ENCODE data around the gene FBXL4.

FBXL4 gene

DNA sequence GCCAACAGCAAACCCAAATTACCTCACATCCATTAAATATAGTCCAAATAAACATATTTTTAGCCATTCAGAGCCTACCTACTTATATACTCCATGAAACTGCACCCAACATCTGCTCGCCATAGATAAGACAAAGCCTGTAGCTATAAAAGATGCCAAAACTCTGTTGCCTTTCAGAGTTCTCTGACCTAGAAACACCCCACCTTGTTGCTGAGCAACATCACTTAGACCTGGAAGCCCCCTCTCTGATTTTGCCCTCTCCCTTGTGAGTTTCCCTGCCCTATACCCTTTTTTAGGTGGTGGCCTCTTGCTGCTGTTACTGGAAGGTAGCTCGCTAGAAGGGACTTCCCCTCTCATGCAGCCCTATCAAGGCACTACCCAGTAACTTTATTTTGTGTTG, 27.7 kb upstream of the FBXL4 start:
- H3K4me3 ChIP-seq (ENCODE audit: low read depth, low read length): no peak overlapping the region
- no peak overlapping the region for H3K27ac ChIP-seq (ENCODE audit: low read depth, low read length)
- no peaks in the 10 kb centered on the region for H3K4me1 ChIP-seq (ENCODE audit: control insufficient read depth, insufficient read depth, low read length, unreplicated experiment)
- peaks cover 10% of the 10 kb centered on the region for H3K27me3 ChIP-seq (ENCODE audit: insufficient read depth, low read length)
- no peak overlapping the region for H2AFZ ChIP-seq (ENCODE audit: low read length, unreplicated experiment)
- H3K79me2 ChIP-seq (ENCODE audit: control insufficient read depth, insufficient read depth, low read length, unreplicated experiment): no peaks in the 10 kb centered on the region
- H3K36me3 ChIP-seq (ENCODE audit: insufficient read depth, low read length): no peaks in the 10 kb centered on the region

DNA sequence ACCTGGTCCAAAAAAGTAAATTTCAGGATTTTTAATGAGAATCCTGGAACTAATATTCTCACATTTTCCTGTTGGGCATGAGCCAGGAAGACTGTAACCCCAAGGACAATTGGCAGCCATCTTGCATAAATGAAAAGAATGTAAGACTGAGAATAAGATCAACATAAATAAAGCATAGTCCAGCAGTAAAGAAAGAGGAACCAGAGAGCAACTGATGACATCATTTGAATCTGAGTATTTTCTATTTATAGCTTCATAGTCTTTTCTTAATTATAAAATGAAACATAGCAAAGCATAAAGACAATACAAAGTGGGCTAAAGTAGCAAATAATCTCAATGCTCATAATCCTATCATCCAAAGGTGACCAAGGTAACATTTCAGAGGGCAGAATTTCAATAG, 26.6 kb upstream of the FBXL4 start:
- H3K79me2 ChIP-seq (ENCODE audit: control insufficient read depth, insufficient read depth, low read length, unreplicated experiment): no peaks in the 10 kb centered on the region
- H3K27me3 ChIP-seq (ENCODE audit: insufficient read depth, low read length): peaks cover 10% of the 10 kb centered on the region
- H2AFZ ChIP-seq (ENCODE audit: low read length, unreplicated experiment): no peak overlapping the region
- no peaks in the 10 kb centered on the region for H3K4me1 ChIP-seq (ENCODE audit: control insufficient read depth, insufficient read depth, low read length, unreplicated experiment)
- H3K4me3 ChIP-seq (ENCODE audit: low read depth, low read length): no peak overlapping the region
- no peaks in the 10 kb centered on the region for H3K36me3 ChIP-seq (ENCODE audit: insufficient read depth, low read length)
- H3K27ac ChIP-seq (ENCODE audit: low read depth, low read length): no peak overlapping the region

DNA sequence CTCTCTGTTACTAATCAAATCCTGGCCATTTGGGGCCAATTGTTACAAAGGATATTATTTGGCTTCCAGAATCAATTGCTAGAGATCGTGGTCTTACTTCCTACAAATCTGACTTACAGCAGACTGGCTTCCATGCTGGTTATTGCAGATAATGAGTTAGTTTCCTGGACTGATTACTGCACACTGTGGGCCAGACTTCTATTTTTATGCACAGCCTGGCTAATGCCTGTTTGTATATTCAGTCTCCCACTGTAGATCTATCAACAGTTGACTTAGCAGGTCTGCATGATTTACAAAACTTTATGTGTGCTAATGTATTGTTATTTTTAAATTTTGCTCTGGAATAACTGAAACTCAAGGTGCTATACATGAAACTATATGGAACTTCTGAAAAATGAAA, 25.8 kb upstream of the FBXL4 start:
- Histone ChIP-seq H3K79me2 (ENCODE audit: control insufficient read depth, insufficient read depth, low read length, unreplicated experiment) (no peaks in the 10 kb centered on the region), H3K36me3 (ENCODE audit: insufficient read depth, low read length) (no peaks in the 10 kb centered on the region), H3K4me1 (ENCODE audit: control insufficient read depth, insufficient read depth, low read length, unreplicated experiment) (no peaks in the 10 kb centered on the region), H3K4me3 (ENCODE audit: low read depth, low read length) (no peak overlapping the region), H2AFZ (ENCODE audit: low read length, unreplicated experiment) (no peak overlapping the region), H3K27me3 (ENCODE audit: insufficient read depth, low read length) (peaks cover 10% of the 10 kb centered on the region), H3K27ac (ENCODE audit: low read depth, low read length) (no peak overlapping the region)

DNA sequence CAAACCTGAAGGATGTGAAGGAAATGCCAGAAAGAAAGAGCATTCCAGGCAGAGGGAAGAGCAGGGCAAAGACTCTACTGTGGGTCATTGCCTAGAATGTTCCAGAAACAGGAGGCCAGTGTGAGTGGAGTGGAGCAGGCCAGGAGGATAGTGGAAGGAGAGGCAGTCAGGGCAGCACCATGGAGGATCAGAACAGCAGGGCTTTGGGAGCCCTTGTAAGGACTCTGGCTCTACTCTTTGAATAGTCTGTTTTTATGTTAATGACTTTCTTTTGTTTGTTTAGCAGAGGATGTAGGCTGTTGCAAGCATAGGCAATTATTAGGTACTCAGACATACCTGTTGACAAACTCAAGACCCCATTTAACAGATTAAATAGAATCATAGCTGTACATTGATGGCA, 23.6 kb upstream of the FBXL4 start:
- no peaks in the 10 kb centered on the region for H3K4me1 ChIP-seq (ENCODE audit: control insufficient read depth, insufficient read depth, low read length, unreplicated experiment)
- no peaks in the 10 kb centered on the region for H3K79me2 ChIP-seq (ENCODE audit: control insufficient read depth, insufficient read depth, low read length, unreplicated experiment)
- peaks cover 13% of the 10 kb centered on the region for H3K27me3 ChIP-seq (ENCODE audit: insufficient read depth, low read length)
- H3K4me3 ChIP-seq (ENCODE audit: low read depth, low read length): no peak overlapping the region
- H3K36me3 ChIP-seq (ENCODE audit: insufficient read depth, low read length): no peaks in the 10 kb centered on the region
- no peak overlapping the region for H2AFZ ChIP-seq (ENCODE audit: low read length, unreplicated experiment)
- H3K27ac ChIP-seq (ENCODE audit: low read depth, low read length): no peak overlapping the region

DNA sequence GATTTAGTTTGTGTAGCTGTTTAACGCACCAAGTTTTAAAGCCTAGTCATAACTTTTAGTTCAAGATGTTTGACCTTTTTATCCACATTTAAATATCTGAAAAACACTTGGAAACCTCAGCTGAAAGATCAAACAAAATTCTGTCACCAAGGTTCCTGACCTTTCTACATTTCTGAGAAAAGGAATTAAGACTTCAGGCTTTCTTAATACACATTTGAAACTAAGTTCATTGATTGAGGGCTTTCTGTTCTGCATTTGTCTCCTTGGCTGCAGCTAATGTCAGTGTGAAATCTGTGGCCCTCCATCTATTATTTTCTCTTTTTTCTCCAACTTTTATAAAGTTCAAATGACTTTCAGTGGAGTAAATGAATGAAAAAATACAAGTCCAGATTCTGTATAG, 22.7 kb upstream of the FBXL4 start:
- Histone ChIP-seq H3K27me3 (ENCODE audit: insufficient read depth, low read length) (peaks cover 18% of the 10 kb centered on the region), H3K27ac (ENCODE audit: low read depth, low read length) (no peak overlapping the region), H3K36me3 (ENCODE audit: insufficient read depth, low read length) (no peaks in the 10 kb centered on the region)

DNA sequence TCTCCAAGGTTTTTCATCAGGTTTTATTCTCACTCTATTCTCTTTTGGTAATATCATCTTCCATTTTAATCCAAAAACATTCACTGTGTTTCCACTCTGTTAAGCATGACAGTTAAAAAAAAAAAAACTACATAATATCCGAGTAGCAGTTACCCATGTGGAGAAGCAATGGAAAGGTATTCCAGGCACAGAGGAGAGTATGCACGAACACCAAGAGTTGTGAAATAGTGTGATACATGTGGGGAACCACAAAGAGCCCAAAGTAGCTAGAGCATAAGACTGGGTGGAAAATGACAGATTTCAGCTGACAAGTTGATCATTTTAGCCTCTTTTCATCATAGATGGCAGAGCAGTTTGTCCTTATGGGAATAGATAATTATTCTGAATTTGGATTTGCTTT, 19.9 kb upstream of the FBXL4 start:
- H3K4me3 ChIP-seq (ENCODE audit: low read depth, low read length): no peak overlapping the region
- H3K4me1 ChIP-seq (ENCODE audit: control insufficient read depth, insufficient read depth, low read length, unreplicated experiment): no peaks in the 10 kb centered on the region
- H3K79me2 ChIP-seq (ENCODE audit: control insufficient read depth, insufficient read depth, low read length, unreplicated experiment): no peaks in the 10 kb centered on the region
- no peaks in the 10 kb centered on the region for H3K36me3 ChIP-seq (ENCODE audit: insufficient read depth, low read length)
- peaks cover 44% of the 10 kb centered on the region for H3K27me3 ChIP-seq (ENCODE audit: insufficient read depth, low read length)
- H2AFZ ChIP-seq (ENCODE audit: low read length, unreplicated experiment): no peak overlapping the region
- H3K27ac ChIP-seq (ENCODE audit: low read depth, low read length): no peak overlapping the region

More for the DNA sequence above, 22.7 kb upstream of the FBXL4 start:
- H3K4me1 ChIP-seq (ENCODE audit: control insufficient read depth, insufficient read depth, low read length, unreplicated experiment): no peaks in the 10 kb centered on the region
- H3K4me3 ChIP-seq (ENCODE audit: low read depth, low read length): no peak overlapping the region
- H3K79me2 ChIP-seq (ENCODE audit: control insufficient read depth, insufficient read depth, low read length, unreplicated experiment): no peaks in the 10 kb centered on the region
- no peak overlapping the region for H2AFZ ChIP-seq (ENCODE audit: low read length, unreplicated experiment)

DNA sequence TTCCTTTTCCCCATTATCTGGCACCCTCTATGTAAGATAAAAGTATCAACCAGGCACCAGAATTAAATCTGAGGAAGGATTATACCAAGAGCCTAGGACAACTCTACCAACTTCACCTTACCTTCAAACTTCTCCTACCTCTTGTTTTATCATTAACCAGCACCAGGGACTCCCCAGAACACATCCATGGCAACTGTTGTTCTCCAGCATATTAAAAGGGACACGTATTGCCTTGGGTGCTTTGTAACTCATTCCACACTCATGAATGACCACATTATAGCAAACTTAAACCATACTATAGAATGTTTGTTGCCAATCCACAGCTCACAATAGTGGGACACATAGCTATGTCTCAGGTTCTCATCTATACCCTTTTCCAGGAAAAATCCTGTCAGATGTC, 11.9 kb upstream of the FBXL4 start:
- H3K36me3 ChIP-seq (ENCODE audit: insufficient read depth, low read length): no peaks in the 10 kb centered on the region
- no peak overlapping the region for H3K27ac ChIP-seq (ENCODE audit: low read depth, low read length)
- no peak overlapping the region for H2AFZ ChIP-seq (ENCODE audit: low read length, unreplicated experiment)
- no peak overlapping the region for H3K4me3 ChIP-seq (ENCODE audit: low read depth, low read length)
- no peaks in the 10 kb centered on the region for H3K79me2 ChIP-seq (ENCODE audit: control insufficient read depth, insufficient read depth, low read length, unreplicated experiment)
- no peaks in the 10 kb centered on the region for H3K4me1 ChIP-seq (ENCODE audit: control insufficient read depth, insufficient read depth, low read length, unreplicated experiment)
- H3K27me3 ChIP-seq (ENCODE audit: insufficient read depth, low read length): peaks cover 23% of the 10 kb centered on the region

DNA sequence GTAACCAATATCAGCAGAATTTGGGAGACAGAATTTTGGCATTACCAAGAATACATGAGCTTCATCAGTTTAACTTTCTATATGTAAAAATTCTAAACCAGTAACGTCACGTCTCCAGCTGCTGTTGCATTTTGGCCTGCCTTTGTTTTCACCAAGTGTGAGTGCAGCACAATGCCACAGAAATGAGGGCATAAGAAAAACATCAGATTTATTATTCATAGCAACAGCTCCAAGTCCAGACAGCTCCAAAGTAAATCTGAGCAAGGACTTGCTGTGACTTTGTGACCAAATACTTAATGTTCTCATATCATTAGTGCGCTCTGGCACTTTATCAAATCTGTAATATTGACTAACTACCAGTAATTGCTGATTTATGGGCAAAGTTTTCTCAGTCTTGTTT, 11.0 kb upstream of the FBXL4 start:
- Histone ChIP-seq H3K79me2 (ENCODE audit: control insufficient read depth, insufficient read depth, low read length, unreplicated experiment) (no peaks in the 10 kb centered on the region), H3K27ac (ENCODE audit: low read depth, low read length) (no peak overlapping the region), H3K4me3 (ENCODE audit: low read depth, low read length) (no peak overlapping the region), H3K27me3 (ENCODE audit: insufficient read depth, low read length) (peaks cover 15% of the 10 kb centered on the region), H3K4me1 (ENCODE audit: control insufficient read depth, insufficient read depth, low read length, unreplicated experiment) (no peaks in the 10 kb centered on the region), H3K36me3 (ENCODE audit: insufficient read depth, low read length) (no peaks in the 10 kb centered on the region), H2AFZ (ENCODE audit: low read length, unreplicated experiment) (no peak overlapping the region)

DNA sequence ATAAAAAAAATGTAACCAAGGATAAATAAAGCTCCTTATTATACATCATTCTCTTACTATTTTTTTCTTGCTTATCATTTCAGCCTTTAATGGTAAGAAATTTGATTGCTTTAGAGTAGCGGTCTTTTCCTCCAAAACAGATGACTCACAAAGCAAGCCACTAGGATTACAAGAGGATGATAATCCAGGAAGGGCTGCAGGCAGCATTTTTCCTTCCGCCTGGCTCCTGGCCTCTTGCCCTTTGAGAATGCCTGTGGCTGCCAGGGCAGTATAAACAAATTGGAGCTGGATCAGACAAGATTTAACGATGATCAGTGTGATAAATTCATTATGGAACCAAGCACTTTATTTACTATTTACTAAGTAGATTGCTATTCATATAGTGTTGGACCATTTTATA, 9.7 kb upstream of the FBXL4 start:
- Histone ChIP-seq H2AFZ (ENCODE audit: low read length, unreplicated experiment) (no peak overlapping the region), H3K4me3 (ENCODE audit: low read depth, low read length) (no peak overlapping the region), H3K27me3 (ENCODE audit: insufficient read depth, low read length) (peaks cover 4% of the 10 kb centered on the region; the same call in 1 of the 2 replicates), H3K79me2 (ENCODE audit: control insufficient read depth, insufficient read depth, low read length, unreplicated experiment) (no peaks in the 10 kb centered on the region), H3K4me1 (ENCODE audit: control insufficient read depth, insufficient read depth, low read length, unreplicated experiment) (no peaks in the 10 kb centered on the region), H3K27ac (ENCODE audit: low read depth, low read length) (no peak overlapping the region), H3K36me3 (ENCODE audit: insufficient read depth, low read length) (no peaks in the 10 kb centered on the region)

DNA sequence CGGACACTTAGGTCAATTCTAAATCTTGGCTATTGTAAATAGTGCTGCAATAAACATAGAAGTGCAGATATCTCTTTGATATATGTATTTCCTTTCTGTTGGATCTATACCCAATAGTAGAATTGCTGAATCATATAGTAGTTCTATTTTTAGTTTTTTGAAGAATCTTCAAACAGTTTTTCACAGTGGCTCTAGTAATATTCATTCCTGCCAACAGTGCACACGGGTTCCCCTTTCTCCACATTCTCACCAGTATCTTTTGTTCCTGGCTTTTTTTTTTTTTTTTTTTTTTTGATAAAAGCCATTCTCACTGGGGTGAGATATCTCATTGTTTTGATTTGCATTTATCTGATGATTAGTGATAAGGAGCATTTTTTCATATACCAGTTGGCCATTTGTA, 1.8 kb upstream of the FBXL4 start:
- Histone ChIP-seq H3K4me3 (ENCODE audit: low read depth, low read length) (no peak overlapping the region), H3K27me3 (ENCODE audit: insufficient read depth, low read length) (peaks cover 9% of the 10 kb centered on the region), H3K27ac (ENCODE audit: low read depth, low read length) (no peak overlapping the region)

DNA sequence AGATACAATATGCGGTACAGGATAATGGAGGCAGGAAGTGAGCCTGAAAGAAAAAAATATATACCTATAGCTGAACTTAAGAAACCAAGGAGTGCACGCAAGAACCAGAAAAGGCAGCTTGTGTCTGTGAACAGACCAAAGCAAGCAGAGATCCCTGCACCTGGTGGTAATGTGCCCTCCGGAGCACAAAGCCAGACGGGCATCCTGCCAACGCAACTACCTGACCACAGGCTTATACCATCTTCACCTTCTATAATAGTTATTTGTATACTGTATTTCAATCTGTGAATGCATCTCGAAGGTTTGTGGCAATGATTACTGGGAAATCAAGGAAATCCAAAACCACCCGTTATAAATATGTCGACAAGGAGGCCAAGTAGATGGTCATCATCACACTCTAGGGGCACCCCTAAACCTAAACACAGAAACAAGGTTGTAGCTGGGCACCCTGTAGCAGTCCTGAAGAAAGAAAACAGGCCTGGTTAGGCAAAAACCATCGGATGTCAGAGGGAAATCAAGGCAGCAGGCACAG, 801 bp downstream of the FBXL4 start:
- Histone ChIP-seq H3K27ac (ENCODE audit: low read depth, low read length) (peak overlapping the region; percentile 58; the same call in 1 of the 2 replicates), H3K36me3 (ENCODE audit: insufficient read depth, low read length) (no peaks in the 10 kb centered on the region), H3K4me3 (ENCODE audit: low read depth, low read length) (peak overlapping the region; percentile 85), H3K27me3 (ENCODE audit: insufficient read depth, low read length) (peaks cover 7% of the 10 kb centered on the region), H3K79me2 (ENCODE audit: control insufficient read depth, insufficient read depth, low read length, unreplicated experiment) (peaks cover 48% of the 10 kb centered on the region), H3K4me1 (ENCODE audit: control insufficient read depth, insufficient read depth, low read length, unreplicated experiment) (peaks cover 22% of the 10 kb centered on the region), H2AFZ (ENCODE audit: low read length, unreplicated experiment) (peak overlapping the region; percentile 35)

More for the DNA sequence above, 1.8 kb upstream of the FBXL4 start:
- Histone ChIP-seq H2AFZ (ENCODE audit: low read length, unreplicated experiment) (no peak overlapping the region), H3K4me1 (ENCODE audit: control insufficient read depth, insufficient read depth, low read length, unreplicated experiment) (peaks cover 21% of the 10 kb centered on the region), H3K36me3 (ENCODE audit: insufficient read depth, low read length) (no peaks in the 10 kb centered on the region), H3K79me2 (ENCODE audit: control insufficient read depth, insufficient read depth, low read length, unreplicated experiment) (peaks cover 25% of the 10 kb centered on the region)
